GM18861 (cell line): ENCODE results near the gene CTNNA1.
"Not testable (repeated sequence)": the region's sequence is repeated elsewhere in the genome, so short reads cannot be mapped to it uniquely, and the experiment has no call there.

Experiments used
- ATAC-seq: cut with Tn5 transposase; IDR thresholded peaks from one replicate; pipeline ENCODE4 v1.9.1; 2021; ENCODE audit not compliant: unreplicated experiment

The CTNNA1 gene

GRCh38 chr5:138722544-138723177, 30.6 kb upstream of the CTNNA1 start:
- no peak for ATAC-seq

- no peak for ATAC-seq
Measured at GRCh38 chr5:138724470-138725146, 28.6 kb upstream of the CTNNA1 start.

- no peak for ATAC-seq
Measured at GRCh38 chr5:138725153-138725817, 27.9 kb upstream of the CTNNA1 start.

- ATAC-seq: no peak
Measured at GRCh38 chr5:138725818-138726416, 27.3 kb upstream of the CTNNA1 start.

GRCh38 chr5:138726848-138727247, 26.4 kb upstream of the CTNNA1 start:
- no peak for ATAC-seq

- ATAC-seq: not testable (repeated sequence)
Measured at GRCh38 chr5:138730496-138730895, 22.7 kb upstream of the CTNNA1 start.

- no peak for ATAC-seq
Measured at GRCh38 chr5:138732466-138732865, 20.8 kb upstream of the CTNNA1 start.

- ATAC-seq: no peak
Measured at GRCh38 chr5:138732933-138733332, 20.3 kb upstream of the CTNNA1 start.

GRCh38 chr5:138733509-138733908, 19.7 kb upstream of the CTNNA1 start:
- ATAC-seq: no peak

- no peak for ATAC-seq
Measured at GRCh38 chr5:138736293-138736692, 16.9 kb upstream of the CTNNA1 start.

GRCh38 chr5:138737494-138738265, 15.5 kb upstream of the CTNNA1 start:
- no peak for ATAC-seq

GRCh38 chr5:138738399-138738798, 14.8 kb upstream of the CTNNA1 start:
- ATAC-seq: no peak

GRCh38 chr5:138739938-138740337, 13.3 kb upstream of the CTNNA1 start:
- ATAC-seq: no peak

GRCh38 chr5:138743484-138743883, 9.7 kb upstream of the CTNNA1 start:
- no peak for ATAC-seq

GRCh38 chr5:138745268-138745667, 8.0 kb upstream of the CTNNA1 start:
- no peak for ATAC-seq

GRCh38 chr5:138748630-138749081, 4.6 kb upstream of the CTNNA1 start:
- no peak for ATAC-seq

- not testable (repeated sequence) for ATAC-seq
Measured at GRCh38 chr5:138751344-138751743, 1.9 kb upstream of the CTNNA1 start.

- ATAC-seq: no peak
Measured at GRCh38 chr5:138752341-138752950, 779 bp upstream of the CTNNA1 start.

GRCh38 chr5:138753794-138754698, 821 bp downstream of the CTNNA1 start:
- ATAC-seq: no peak

GRCh38 chr5:138754699-138755057, 1.5 kb downstream of the CTNNA1 start:
- ATAC-seq: no peak
